H1 (cell line): ENCODE results near the gene DUS4L. TPM values are rescaled to one million over a fixed set of nuclear protein-coding genes. Genes with fewer than 3 reads are reported as not detected.
A peak's percentile ranks its signal among the peaks of the same experiment; 100 is the strongest.

ENCODE experiments used
- CTCF ChIA-PET: fragments of 300-600 bp; sonication (Branson Sonifier 250); formaldehyde crosslinking; loops from one replicate; lab custom pipeline; 2021; ENCODE audit not compliant: partially characterized antibody; lab: Charles Lee
- POLR2A ChIA-PET: fragments of 300-600 bp; sonication (Branson Sonifier 250); formaldehyde crosslinking; loops from one replicate; lab custom pipeline; 2021; ENCODE audit warnings: inconsistent platforms; ENCODE audit not compliant: partially characterized antibody; lab: Charles Lee
- DNase-seq, 2 experiments: peaks; one replicate each; pipeline versions ENCODE4 v3.0.0 to v3.0.0-alpha.2; 2010 to 2022; ENCODE audit warnings: low spot score in 2 of 2, low read depth in 1 of 2, mixed read lengths in 1 of 2
- FAIRE-seq: peaks from 2 replicates; lab custom pipeline; 2011; peaks lifted over from hg19 to GRCh38; lab: Jason Lieb, UNC
- H2AFZ ChIP-seq: 2 replicates; pipeline ENCODE4 v1.8.1; 2012; ENCODE audit warnings: low read length, inconsistent platforms
- H2AK5ac ChIP-seq: 2 replicates; pipeline ENCODE4 v1.6.1; 2013; ENCODE audit warnings: low read depth, low read length
- H2BK120ac ChIP-seq: replicated peaks from 2 replicates; pipeline ENCODE3; 2013; ENCODE audit warnings: low read depth, low read length, inconsistent platforms
- H2BK12ac ChIP-seq: 2 replicates; pipeline ENCODE4 v1.6.1; 2013; ENCODE audit warnings: low read depth, low read length
- H2BK15ac ChIP-seq: 2 replicates; pipeline ENCODE4 v1.6.1; 2013; ENCODE audit warnings: low read length
- H2BK20ac ChIP-seq: 2 replicates; pipeline ENCODE4 v1.6.1; 2013; ENCODE audit warnings: low read length
- H2BK5ac ChIP-seq: 2 replicates; pipeline ENCODE4 v1.6.1; 2013; ENCODE audit warnings: low read depth, low read length
- H3K14ac ChIP-seq: 2 replicates; pipeline ENCODE4 v1.6.1; 2013; ENCODE audit warnings: inconsistent platforms; ENCODE audit not compliant: insufficient read length
- H3K18ac ChIP-seq: 2 replicates; pipeline ENCODE4 v1.6.1; 2013; ENCODE audit warnings: low read length; ENCODE audit errors: extremely low read depth
- H3K23ac ChIP-seq: 2 replicates; pipeline ENCODE4 v1.6.1; 2013; ENCODE audit warnings: inconsistent platforms; ENCODE audit not compliant: insufficient read length
- H3K23me2 ChIP-seq: 2 replicates; pipeline ENCODE4 v1.6.1; 2013; ENCODE audit warnings: low read depth, low read length
- H3K27ac ChIP-seq: 2 replicates; pipeline ENCODE4 v1.6.1; 2011; ENCODE audit warnings: low read depth, low read length, inconsistent platforms
- H3K27me3 ChIP-seq, 4 experiments: replicated peaks in 1 of 4; 1 replicate in 1 of 4; 2 replicates in 3 of 4; pipeline versions ENCODE4 v1.6.1 to v1.8.1; 2011 to 2013; ENCODE audit warnings: low read length in 3 of 4, mild to moderate bottlenecking in 3 of 4, inconsistent platforms in 2 of 4, mixed read lengths in 2 of 4, moderate library complexity in 1 of 4; ENCODE audit not compliant: control insufficient read depth in 3 of 4, insufficient read depth in 3 of 4; ENCODE audit errors: extremely low read depth in 1 of 4
- H3K36me3 ChIP-seq, 4 experiments: 2 replicates each; pipeline versions ENCODE4 v1.6.1 to v1.8.1; 2011 to 2013; ENCODE audit warnings: mild to moderate bottlenecking in 4 of 4, low read length in 3 of 4, moderate library complexity in 2 of 4, control low read depth in 1 of 4, inconsistent platforms in 1 of 4; ENCODE audit not compliant: insufficient read depth in 4 of 4, control insufficient read depth in 2 of 4
- H3K4ac ChIP-seq: replicated peaks from 2 replicates; pipeline ENCODE3; 2013; ENCODE audit warnings: low read length, low read depth, mixed read lengths, inconsistent platforms; ENCODE audit not compliant: insufficient read length
- H3K4me1 ChIP-seq, 4 experiments: replicated peaks in 1 of 4; 1 replicate in 1 of 4; 2 replicates in 3 of 4; pipeline versions ENCODE4 v1.6.1 to v1.8.1; 2011 to 2013; ENCODE audit warnings: low read length in 3 of 4, inconsistent platforms in 2 of 4, mixed read lengths in 1 of 4; ENCODE audit not compliant: insufficient read depth in 4 of 4, control insufficient read depth in 3 of 4
- H3K4me2 ChIP-seq, 2 experiments: 2 replicates each; pipeline versions ENCODE4 v1.6.1 to v1.8.1; 2011 to 2013; ENCODE audit warnings: low read depth in 2 of 2, low read length in 2 of 2, control low read depth in 1 of 2, inconsistent platforms in 1 of 2, mild to moderate bottlenecking in 1 of 2; ENCODE audit not compliant: insufficient read depth in 1 of 2
- H3K4me3 ChIP-seq, 4 experiments: fragments of 200-600, 300-600 bp in 1 of 4; sonication (generic), shearing (Covaris generic), sonication (Bioruptor Twin) in 1 of 4; 2 replicates each; pipeline versions ENCODE4 v1.5.1 to v1.8.1; 2011 to 2016; ENCODE audit warnings: low read length in 4 of 4, low read depth in 3 of 4, control low read depth in 2 of 4, inconsistent platforms in 2 of 4, mild to moderate bottlenecking in 2 of 4, mixed read lengths in 1 of 4, moderate library complexity in 1 of 4; ENCODE audit not compliant: insufficient read depth in 2 of 4; ENCODE audit errors: extremely low read depth in 1 of 4
- H3K56ac ChIP-seq: replicated peaks from 2 replicates; pipeline ENCODE3; 2013; ENCODE audit warnings: low read depth, mild to moderate bottlenecking, mixed read lengths, low read length, inconsistent platforms; ENCODE audit not compliant: insufficient read length
- H3K79me1 ChIP-seq: 2 replicates; pipeline ENCODE4 v1.6.1; 2013; ENCODE audit warnings: low read depth, low read length, control low read depth
- H3K79me2 ChIP-seq, 2 experiments: 2 replicates each; pipeline versions ENCODE4 v1.6.1 to v1.8.1; 2012 to 2013; ENCODE audit warnings: low read length in 2 of 2, mild to moderate bottlenecking in 2 of 2, inconsistent platforms in 1 of 2; ENCODE audit not compliant: insufficient read depth in 2 of 2, control insufficient read depth in 1 of 2
- H3K9ac ChIP-seq, 4 experiments: replicated peaks in 1 of 4; 1 replicate in 1 of 4; 2 replicates in 3 of 4; pipeline versions ENCODE4 v1.6.1 to v1.8.1; 2011 to 2013; ENCODE audit warnings: low read depth in 3 of 4, low read length in 3 of 4, control low read depth in 2 of 4, mild to moderate bottlenecking in 2 of 4, moderate library complexity in 2 of 4, inconsistent platforms in 1 of 4; ENCODE audit errors: extremely low read depth in 1 of 4
- H3K9me3 ChIP-seq, 2 experiments: 2 replicates each; pipeline versions ENCODE4 v1.6.1 to v1.8.1; 2012 to 2013; ENCODE audit warnings: mild to moderate bottlenecking in 2 of 2, moderate library complexity in 2 of 2, control low read depth in 1 of 2, inconsistent platforms in 1 of 2, low read depth in 1 of 2, low read length in 1 of 2, mixed read lengths in 1 of 2; ENCODE audit not compliant: insufficient read depth in 2 of 2
- H4K20me1 ChIP-seq, 2 experiments: replicated peaks in 1 of 2; 2 replicates each; pipeline versions ENCODE3 to v1.8.1; 2011 to 2013; ENCODE audit warnings: inconsistent platforms in 2 of 2, low read length in 2 of 2, mild to moderate bottlenecking in 1 of 2; ENCODE audit not compliant: insufficient read depth in 2 of 2, control insufficient read depth in 1 of 2
- H4K5ac ChIP-seq: 2 replicates; pipeline ENCODE4 v1.6.1; 2013; ENCODE audit warnings: low read length, low read depth, mixed read lengths, inconsistent platforms; ENCODE audit not compliant: insufficient read length
- H4K8ac ChIP-seq: 2 replicates; pipeline ENCODE4 v1.8.0; 2013; ENCODE audit warnings: mild to moderate bottlenecking, moderate library complexity, low read length, inconsistent platforms; ENCODE audit not compliant: insufficient read depth; ENCODE audit errors: extremely low read depth
- H4K91ac ChIP-seq: replicated peaks from 2 replicates; pipeline ENCODE3; 2013; ENCODE audit warnings: low read length, mixed read lengths, inconsistent platforms; ENCODE audit not compliant: insufficient read length
- BACH1 ChIP-seq: IDR thresholded peaks from 2 replicates; pipeline ENCODE4 v1.6.1; 2012; ENCODE audit warnings: low read length, improper control_type of control experiment
- CEBPB ChIP-seq: IDR thresholded peaks from 2 replicates; pipeline ENCODE4 v1.6.1; 2012; ENCODE audit warnings: low read depth, low read length
- CHD2 ChIP-seq: IDR thresholded peaks from 2 replicates; pipeline ENCODE4 v1.6.1; 2012; ENCODE audit warnings: low read length, improper control_type of control experiment
- FOSL1 ChIP-seq: IDR thresholded peaks from 2 replicates; pipeline ENCODE4 v1.6.1; 2011; ENCODE audit warnings: mild to moderate bottlenecking, low read depth, low read length, moderate library complexity; ENCODE audit not compliant: insufficient read depth
- HDAC2 ChIP-seq, 2 experiments: fragments of 300-600 bp in 1 of 2; sonication (generic) in 1 of 2; IDR thresholded peaks; 2 replicates each; pipeline ENCODE4 v1.6.1; 2011 to 2012; ENCODE audit warnings: low read depth in 2 of 2, low read length in 2 of 2, mild to moderate bottlenecking in 2 of 2, moderate library complexity in 2 of 2, borderline replicate concordance in 1 of 2, inconsistent platforms in 1 of 2
- KDM1A ChIP-seq: fragments of 200-600, 300-600 bp; sonication (generic); IDR thresholded peaks from 2 replicates; pipeline ENCODE4 v1.7.1; 2016; ENCODE audit warnings: mild to moderate bottlenecking, low read length, borderline replicate concordance
- KDM4A ChIP-seq: IDR thresholded peaks from one replicate; pipeline ENCODE4 v1.7.1; 2012; ENCODE audit warnings: low read depth, mild to moderate bottlenecking, moderate library complexity, low read length, inconsistent platforms; ENCODE audit not compliant: severe bottlenecking
- MAFK ChIP-seq: IDR thresholded peaks from 2 replicates; pipeline ENCODE4 v1.6.1; 2012; ENCODE audit warnings: low read depth, mild to moderate bottlenecking, improper control_type of control experiment, low read length
- RFX5 ChIP-seq: IDR thresholded peaks from 2 replicates; pipeline ENCODE4 v1.6.1; 2011; ENCODE audit warnings: low read depth, low read length, improper control_type of control experiment, borderline replicate concordance
- SAP30 ChIP-seq: fragments of 300-600 bp; sonication (generic); IDR thresholded peaks from 2 replicates; pipeline ENCODE4 v1.7.1; 2012; ENCODE audit warnings: low read length, moderate library complexity, mild to moderate bottlenecking, inconsistent platforms; ENCODE audit not compliant: insufficient read depth, insufficient replicate concordance
- SIX5 ChIP-seq: IDR thresholded peaks from 2 replicates; pipeline ENCODE4 v1.6.1; 2011; ENCODE audit warnings: mild to moderate bottlenecking, low read depth, low read length
- SP2 ChIP-seq: IDR thresholded peaks from 2 replicates; pipeline ENCODE4 v1.6.1; 2012; ENCODE audit warnings: mild to moderate bottlenecking, low read length, inconsistent platforms
- ZNF274 ChIP-seq: IDR thresholded peaks from 2 replicates; pipeline ENCODE4 v1.7.0; 2012; ENCODE audit warnings: low read length, borderline replicate concordance; ENCODE audit errors: extremely low read depth
- WGBS, 2 experiments: shearing (Covaris generic) in 1 of 2; methylation state at CpG; one replicate each; pipeline versions ENCODE4 v1.1.6 to v1.1.7; 2013 to 2015; ENCODE audit warnings: low lambda C conversion rate in 2 of 2, mixed read lengths in 2 of 2, inconsistent platforms in 1 of 2, low coverage in 1 of 2, missing lambda C conversion rate in 1 of 2; ENCODE audit not compliant: insufficient replicate concordance in 2 of 2, insufficient coverage in 1 of 2, insufficient read length in 1 of 2; ENCODE audit errors: extremely low coverage in 1 of 2, missing lambda C conversion rate in 1 of 2; 5-methylcytosine and 5-hydroxymethylcytosine counted together
- polyA plus RNA-seq, 7 experiments: library from polyadenylated mRNA; depleted of rRNA in 3 of 7; stranded (reverse) in 5 of 7; unstranded in 2 of 7; fragments of >200 nt in 5 of 7; fragments of 200-250 nt in 2 of 7; gene quantifications; 1 replicate in 5 of 7; 2 replicates in 1 of 7; 4 replicates in 1 of 7; pipeline versions ENCODE4 v1.2.1 to v1.2.3, GENCODE V29; 2011 to 2013; ENCODE audit warnings: missing spikeins in 2 of 7, mixed read lengths in 2 of 7
- total RNA-seq: library from RNA; stranded (reverse); fragmentation: NEBNext Ultra II Directional; extraction: Animal tissue kit (Norgen Biotek cat#: 25700); gene quantifications from 2 replicates; pipeline ENCODE4 v1.2.1, GENCODE V29; 2021

DUS4L gene
- total and polyA plus RNA-seq, 2 of the 8 experiments (the other 6 are each of a cell fraction or from before 2014, with no cell fraction given) = 6.1 to 11.5 TPM

GRCh38 chr7:107580716-107581383 lies 17.1 kb downstream of the DUS4L start:
- no peak overlapping the region for H2AK5ac ChIP-seq
- peak overlapping the region; percentile 78 to 81 for H3K4me2 ChIP-seq
- no peaks in the 10 kb centered on the region for H3K4me1 ChIP-seq
- FAIRE-seq = no peak
- DNase-seq = no peak
- H3K27ac ChIP-seq = no peak overlapping the region
- 64% methylated on average over 10 of the region's 10 CpGs; no CpG with 5 or more reads in 1 of the 2 experiments for WGBS, 2 experiments
- no peaks in the 10 kb centered on the region for H3K27me3 ChIP-seq
- no peak overlapping the region for H2BK20ac ChIP-seq
- ChIA-PET POLR2A (interaction anchor here (0.7 to 2.4 kb wide), 4 partner anchors 13 to 163 kb away, joined by 3 to 21 read pairs (median 4); partner anchors contain the start of genes CBLL1, COG5 and DUS4L), CTCF (interaction anchor here (0.6 to 1.7 kb wide), 4 partner anchors 12 to 146 kb away, joined by 3 to 7 read pairs (median 4); partner anchors contain the start of gene SLC26A4)
- no peaks in the 10 kb centered on the region for H3K79me2 ChIP-seq
- H2BK120ac ChIP-seq = no peak overlapping the region
- no peak overlapping the region for H4K5ac ChIP-seq
- H3K36me3 ChIP-seq = peaks cover 0 to 14% (median 1%) of the 10 kb centered on the region in 4 experiments; a peak in 2 of 8 replicates
- H3K9ac ChIP-seq = peak overlapping the region; percentile 34 to 98 (median 72); a peak in 6 of 7 replicates
- H3K4me3 ChIP-seq = peak overlapping the region; percentile 77 to 95 (median 84)
- no peak overlapping the region for H2BK15ac ChIP-seq
- no peak overlapping the region for H2BK5ac ChIP-seq
- H3K79me1 ChIP-seq = no peaks in the 10 kb centered on the region
- no peak overlapping the region for H3K23ac ChIP-seq
- no peak for TF ChIP-seq HDAC2 (IDR thresholded peaks at IDR 0.05; ENCODE audit: borderline replicate concordance in 1 of 2, low read depth in 2 of 2, low read length in 2 of 2)
- no peak for TF ChIP-seq CHD2
- TF ChIP-seq KDM1A = no peak
- no peak for TF ChIP-seq SP2
- no peak for TF ChIP-seq SAP30
- no peak for TF ChIP-seq SIX5
- no peak for TF ChIP-seq BACH1
- no peak for TF ChIP-seq MAFK
- TF ChIP-seq CEBPB = no peak
- TF ChIP-seq KDM4A = no peak
- no peak for TF ChIP-seq RFX5
- no peak for TF ChIP-seq FOSL1
- TF ChIP-seq ZNF274 = no peak
- no peak overlapping the region for H4K91ac ChIP-seq
- H3K4ac ChIP-seq = no peak overlapping the region
- H3K18ac ChIP-seq = no peak overlapping the region; the same call in 1 of the 2 replicates
- H2AFZ ChIP-seq = 0 out of 2 replicates have a peak overlapping the region, but pooled peaks have one; percentile 8
- no peak overlapping the region for H2BK12ac ChIP-seq
- no peak overlapping the region for H3K14ac ChIP-seq
- H4K20me1 ChIP-seq = no peaks in the 10 kb centered on the region
- H3K23me2 ChIP-seq = peaks cover 4% of the 10 kb centered on the region
- peak overlapping the region; percentile 76; the same call in 1 of the 2 replicates for H4K8ac ChIP-seq
- no peaks in the 10 kb centered on the region for H3K9me3 ChIP-seq
- H3K56ac ChIP-seq = no peak overlapping the region
